ENCODE results near the gene STAB2. TPM values are rescaled to one million over a fixed set of nuclear protein-coding genes. Genes with fewer than 3 reads are reported as not detected.

The STAB2 gene
- total and polyA plus RNA-seq, 2 of the 8 experiments (the other 6 are each of a cell fraction or from before 2014, with no cell fraction given) = not detected

DNA sequence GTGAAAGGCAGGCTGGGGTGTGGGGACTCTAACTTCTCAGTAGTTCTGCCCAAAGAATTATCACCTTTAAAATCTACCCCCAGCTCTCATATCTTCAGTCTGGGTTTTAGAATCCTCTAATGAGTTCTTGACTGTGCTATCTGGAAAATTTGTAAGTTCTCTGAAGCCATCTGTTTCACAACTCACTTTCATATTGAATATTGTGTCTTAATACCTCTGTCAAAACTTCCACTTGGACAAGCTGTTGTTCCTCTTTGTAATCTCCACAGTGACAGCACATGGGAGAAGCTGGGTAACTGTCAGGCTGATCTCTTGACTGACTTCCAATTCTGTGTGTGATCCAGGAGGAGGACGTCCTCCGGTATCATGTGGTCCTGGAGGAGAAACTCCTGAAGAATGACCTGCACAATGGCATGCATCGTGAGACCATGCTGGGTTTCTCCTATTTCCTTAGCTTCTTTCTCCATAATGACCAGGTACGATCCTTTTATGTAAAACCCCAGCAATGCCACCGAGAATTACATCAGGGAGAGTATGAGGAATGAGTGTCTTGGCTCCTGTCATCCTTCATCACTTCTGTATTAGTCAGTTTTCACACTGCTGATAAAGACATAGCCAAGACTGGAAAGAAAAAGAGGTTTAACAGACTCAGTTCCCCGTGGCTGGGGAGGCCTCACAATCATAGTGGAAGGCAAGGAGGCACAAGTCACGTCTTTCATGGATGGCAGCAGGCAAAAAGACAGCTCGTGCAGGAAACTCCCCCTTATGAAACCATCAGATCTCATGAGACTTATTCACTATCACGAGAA lies 111.9 kb downstream of the STAB2 start (continued):
- TF ChIP-seq, protein P1, sequence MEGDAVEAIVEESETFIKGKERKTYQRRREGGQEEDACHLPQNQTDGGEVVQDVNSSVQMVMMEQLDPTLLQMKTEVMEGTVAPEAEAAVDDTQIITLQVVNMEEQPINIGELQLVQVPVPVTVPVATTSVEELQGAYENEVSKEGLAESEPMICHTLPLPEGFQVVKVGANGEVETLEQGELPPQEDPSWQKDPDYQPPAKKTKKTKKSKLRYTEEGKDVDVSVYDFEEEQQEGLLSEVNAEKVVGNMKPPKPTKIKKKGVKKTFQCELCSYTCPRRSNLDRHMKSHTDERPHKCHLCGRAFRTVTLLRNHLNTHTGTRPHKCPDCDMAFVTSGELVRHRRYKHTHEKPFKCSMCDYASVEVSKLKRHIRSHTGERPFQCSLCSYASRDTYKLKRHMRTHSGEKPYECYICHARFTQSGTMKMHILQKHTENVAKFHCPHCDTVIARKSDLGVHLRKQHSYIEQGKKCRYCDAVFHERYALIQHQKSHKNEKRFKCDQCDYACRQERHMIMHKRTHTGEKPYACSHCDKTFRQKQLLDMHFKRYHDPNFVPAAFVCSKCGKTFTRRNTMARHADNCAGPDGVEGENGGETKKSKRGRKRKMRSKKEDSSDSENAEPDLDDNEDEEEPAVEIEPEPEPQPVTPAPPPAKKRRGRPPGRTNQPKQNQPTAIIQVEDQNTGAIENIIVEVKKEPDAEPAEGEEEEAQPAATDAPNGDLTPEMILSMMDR (IDR thresholded peaks at IDR 0.05; ENCODE audit: control extremely low read depth in 1 of 3, insufficient read depth in 1 of 3, low read depth in 1 of 3, low read length in 3 of 3) = no peak
- TF ChIP-seq JUND (IDR thresholded peaks at IDR 0.05; ENCODE audit: low read length) (no peak), BACH1 (IDR thresholded peaks at IDR 0.05; ENCODE audit: low read length) (no peak), RFX5 (IDR thresholded peaks at IDR 0.05; ENCODE audit: borderline replicate concordance, low read depth, low read length) (no peak), RXRA (IDR thresholded peaks at IDR 0.05; ENCODE audit: insufficient read depth, low read depth, low read length) (no peak), HDAC2 (IDR thresholded peaks at IDR 0.05; ENCODE audit: borderline replicate concordance in 1 of 2, low read depth in 2 of 2, low read length in 2 of 2) (no peak)
